DLD1 (cell line): ENCODE data around the gene SPTLC3.
"Not testable (repeated sequence)": the region's sequence is repeated elsewhere in the genome, so short reads cannot be mapped to it uniquely, and the experiment has no call there.

Experiments used
- in situ Hi-C: cut with HindIII; loops from 2 replicates; pipeline ENCODE4 v1.10.0; 2017; ENCODE audit warnings: low sequenced_read_pairs

Gene SPTLC3

GRCh38 chr20:13008761-13009681 lies at the start of gene SPTLC3:
TSS of gene SPTLC3 (plus strand) at chr20:13008972. CDS start at chr20:13009268, 296 bp downstream.
- in situ Hi-C loops, result no loop called here

DNA sequence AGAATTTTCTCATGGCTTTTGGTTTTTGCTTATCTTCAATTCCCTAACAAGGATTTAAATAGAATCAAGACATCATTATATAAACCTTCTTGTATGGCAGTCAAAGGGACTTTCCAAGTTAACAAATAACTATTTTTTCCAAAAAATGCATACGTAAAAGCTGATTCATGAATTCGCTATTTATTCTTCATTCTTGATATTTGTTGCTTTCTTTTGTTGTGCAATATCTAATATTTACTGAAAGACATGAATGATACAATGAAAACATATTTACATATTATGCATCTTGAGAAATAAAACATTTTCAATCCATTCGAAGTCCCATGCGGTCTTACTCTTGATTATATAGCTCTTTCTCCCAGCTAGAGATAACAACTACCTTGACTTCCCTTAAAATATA lies 47.0 kb upstream of the SPTLC3 start:
- in situ Hi-C loops, result no loop called here

GRCh38 chr20:12962895-12963294 lies 45.9 kb upstream of the SPTLC3 start:
- in situ Hi-C loops, result no loop called here

GRCh38 chr20:12963416-12963815 lies 45.4 kb upstream of the SPTLC3 start:
- in situ Hi-C loops, result no loop called here

- in situ Hi-C loops, result no loop called here
These were observed 43.4 kb upstream of the SPTLC3 start for GRCh38 chr20:12965212-12965869.

GRCh38 chr20:12965870-12966251 lies 42.9 kb upstream of the SPTLC3 start:
- in situ Hi-C loops, result no loop called here

DNA sequence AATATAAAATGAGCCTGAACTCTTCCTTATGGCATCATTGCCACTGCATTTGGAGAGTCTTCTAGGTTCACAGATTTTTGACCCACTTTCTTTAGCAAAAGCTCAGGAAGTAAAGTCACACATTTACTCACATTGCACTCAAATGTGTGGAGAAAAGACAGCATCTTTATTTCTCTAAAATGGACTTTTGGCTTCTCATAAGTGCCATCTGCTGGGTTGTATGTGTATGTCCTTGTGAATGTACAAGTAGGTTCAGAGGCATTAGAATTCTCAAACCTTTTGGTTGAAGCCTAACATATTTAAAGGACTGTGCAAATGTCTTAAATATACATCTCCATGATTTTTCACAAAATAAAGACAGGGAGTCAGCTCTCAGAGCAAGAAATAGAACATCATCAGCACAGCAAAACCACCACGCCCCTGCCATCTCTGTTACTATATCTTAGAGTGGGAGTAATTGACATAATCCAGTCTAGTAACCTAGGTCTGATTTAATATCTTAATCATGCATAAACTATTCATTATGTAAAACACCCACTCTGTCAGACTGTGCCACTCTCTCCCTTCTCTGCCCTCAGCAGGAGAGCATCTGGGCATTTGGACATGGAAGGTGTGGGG lies 42.2 kb upstream of the SPTLC3 start:
- in situ Hi-C loops, result no loop called here

DNA sequence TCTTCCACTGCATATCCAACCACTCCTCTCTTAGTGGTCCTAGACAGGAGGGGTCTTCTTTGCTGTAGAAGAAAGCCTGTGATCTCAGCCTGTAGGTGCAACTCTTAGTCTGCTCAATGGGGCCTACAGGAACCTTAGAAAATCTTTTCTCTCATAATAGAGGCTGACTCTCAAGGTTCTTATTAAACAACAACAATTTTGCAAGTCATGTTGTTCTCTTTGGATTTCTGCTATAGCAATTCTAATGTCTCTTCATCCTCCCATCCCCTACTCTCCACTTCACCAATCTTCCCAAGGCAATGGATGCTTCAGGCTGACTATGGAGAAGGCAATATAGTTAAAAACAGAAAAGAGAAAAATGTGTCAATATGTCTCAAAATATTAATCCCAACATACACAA lies 40.8 kb upstream of the SPTLC3 start:
- in situ Hi-C loops, result no loop called here

DNA sequence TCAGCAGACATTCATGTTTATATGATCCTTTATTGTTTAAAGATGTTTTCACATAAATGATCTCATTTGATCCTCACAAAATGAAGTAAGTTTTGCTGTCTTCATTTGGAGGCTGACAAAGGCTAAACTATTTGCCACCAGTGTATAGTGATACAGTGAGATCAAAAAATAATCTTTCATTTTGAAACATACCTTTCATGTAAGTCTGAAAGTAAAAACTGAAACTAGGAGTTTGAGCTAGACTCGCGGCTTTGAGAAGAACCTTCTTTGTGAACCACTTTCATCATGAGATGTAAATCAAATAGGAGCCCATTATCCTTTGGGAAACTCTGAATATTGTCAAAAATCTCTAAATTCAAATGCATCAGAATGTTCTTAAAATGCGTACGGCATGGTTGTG lies 40.3 kb upstream of the SPTLC3 start:
- in situ Hi-C loops, result no loop called here

DNA sequence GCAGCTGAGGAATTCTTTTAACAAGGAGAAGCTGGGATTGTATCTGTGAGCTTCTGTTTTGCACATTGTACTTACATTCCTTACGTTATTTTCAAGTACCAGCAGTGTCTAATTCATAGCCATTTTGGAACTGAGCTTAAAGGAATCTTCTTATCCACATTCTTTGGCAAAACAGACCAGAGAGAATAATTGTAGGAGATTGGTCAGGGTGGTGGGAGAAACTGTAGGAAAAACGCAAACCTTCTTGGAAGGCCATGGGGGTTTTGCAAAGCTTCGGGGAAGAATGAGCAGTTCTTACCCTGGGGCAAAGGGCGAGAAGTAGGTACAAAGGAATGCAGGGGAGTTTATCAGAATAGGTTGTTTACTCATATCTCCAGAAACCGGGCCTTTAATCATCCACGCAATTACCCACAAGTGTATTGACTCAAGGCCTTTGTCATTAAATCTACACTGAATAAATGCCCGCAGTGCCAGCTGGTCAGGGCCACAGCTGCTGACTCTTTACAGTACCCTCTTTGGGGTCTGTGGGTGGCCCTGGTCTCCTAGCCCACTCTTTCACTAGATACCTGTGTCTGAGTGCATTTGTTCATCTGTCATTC lies 39.6 kb upstream of the SPTLC3 start:
- in situ Hi-C loops, result no loop called here

GRCh38 chr20:12970372-12970821 lies 38.4 kb upstream of the SPTLC3 start:
- in situ Hi-C loops, result no loop called here

DNA sequence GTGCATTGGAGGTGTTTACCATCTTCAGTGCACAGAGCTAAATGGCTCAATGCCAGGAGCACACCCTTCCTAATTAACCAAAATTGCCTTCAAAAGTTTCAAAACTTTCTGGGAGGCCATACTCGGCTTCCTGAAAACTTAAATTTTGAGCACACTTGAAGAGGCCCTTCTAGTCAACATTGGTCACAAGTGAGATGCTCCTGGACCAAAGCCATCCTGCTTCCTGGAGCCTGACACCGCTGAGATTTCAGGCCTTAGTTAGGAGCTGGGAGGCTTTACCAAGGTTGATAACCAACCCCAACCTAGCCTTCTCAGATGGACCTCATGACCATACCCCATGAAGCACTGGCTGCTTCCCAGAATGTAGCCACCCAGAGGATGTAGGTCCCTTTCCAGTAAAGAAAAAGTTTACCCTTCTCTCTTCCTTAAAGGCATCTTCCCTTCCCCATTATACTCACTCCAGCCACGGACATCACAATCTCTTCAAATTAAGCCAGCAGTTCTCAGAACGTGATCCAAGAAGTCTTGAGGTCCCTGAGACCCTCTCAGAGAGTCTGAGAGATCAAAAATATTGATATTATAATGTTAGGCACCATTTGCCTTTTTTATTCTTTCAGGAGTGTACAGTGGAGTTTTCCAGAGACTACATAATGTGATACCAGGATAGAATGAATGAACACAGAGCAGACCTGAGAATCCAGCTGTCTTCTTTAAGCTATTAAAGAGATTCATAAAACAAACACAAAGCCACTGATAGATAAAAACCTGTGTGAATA lies 32.8 kb upstream of the SPTLC3 start:
- in situ Hi-C loops, result no loop called here

- in situ Hi-C loops, result no loop called here
These were observed 32.0 kb upstream of the SPTLC3 start for GRCh38 chr20:12976720-12977309.

- in situ Hi-C loops, result no loop called here
These were observed 31.2 kb upstream of the SPTLC3 start for GRCh38 chr20:12977328-12978125.

GRCh38 chr20:12978126-12978394 lies 30.7 kb upstream of the SPTLC3 start:
- in situ Hi-C loops, result no loop called here

- in situ Hi-C loops, result no loop called here
These were observed 29.9 kb upstream of the SPTLC3 start for GRCh38 chr20:12978613-12979495.

DNA sequence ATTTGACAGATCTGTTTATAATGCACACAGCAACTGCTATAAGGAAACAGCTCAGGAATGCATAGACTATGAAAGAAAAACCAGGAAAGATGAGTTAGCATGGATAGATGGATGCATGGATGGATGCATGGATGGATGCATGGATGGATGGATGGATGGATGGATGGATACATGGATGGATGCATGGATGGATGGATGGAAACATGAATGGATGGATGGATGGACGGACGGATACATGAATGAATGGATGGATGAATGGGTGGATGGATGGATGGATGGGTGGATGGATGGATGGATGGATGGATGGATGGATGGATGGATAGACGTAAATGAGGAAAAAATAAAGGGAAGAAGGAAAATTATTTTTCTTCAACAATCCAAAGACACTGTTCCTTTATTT lies 29.1 kb upstream of the SPTLC3 start:
- in situ Hi-C loops, result not testable (repeated sequence)

DNA sequence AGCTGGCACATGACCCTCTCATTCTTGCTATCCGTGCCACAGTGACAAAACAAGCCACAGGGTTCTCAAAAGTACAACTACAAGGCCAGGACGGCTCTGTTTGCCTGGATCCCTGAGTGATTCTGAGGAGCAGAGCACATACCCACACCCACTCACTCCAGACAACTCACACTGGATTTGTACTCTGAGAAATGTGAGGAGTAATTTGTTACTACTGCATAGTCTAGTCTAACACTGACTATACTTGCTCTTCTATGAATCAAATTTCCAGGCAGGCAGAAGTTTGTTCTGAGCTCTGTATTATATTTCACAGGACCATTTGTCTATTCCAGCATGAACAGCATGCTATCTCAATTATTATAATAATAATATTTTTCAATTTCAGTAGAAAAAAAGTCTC lies 26.7 kb upstream of the SPTLC3 start:
- in situ Hi-C loops, result no loop called here
